ENCODE data around the gene SH2D1B.

DNA sequence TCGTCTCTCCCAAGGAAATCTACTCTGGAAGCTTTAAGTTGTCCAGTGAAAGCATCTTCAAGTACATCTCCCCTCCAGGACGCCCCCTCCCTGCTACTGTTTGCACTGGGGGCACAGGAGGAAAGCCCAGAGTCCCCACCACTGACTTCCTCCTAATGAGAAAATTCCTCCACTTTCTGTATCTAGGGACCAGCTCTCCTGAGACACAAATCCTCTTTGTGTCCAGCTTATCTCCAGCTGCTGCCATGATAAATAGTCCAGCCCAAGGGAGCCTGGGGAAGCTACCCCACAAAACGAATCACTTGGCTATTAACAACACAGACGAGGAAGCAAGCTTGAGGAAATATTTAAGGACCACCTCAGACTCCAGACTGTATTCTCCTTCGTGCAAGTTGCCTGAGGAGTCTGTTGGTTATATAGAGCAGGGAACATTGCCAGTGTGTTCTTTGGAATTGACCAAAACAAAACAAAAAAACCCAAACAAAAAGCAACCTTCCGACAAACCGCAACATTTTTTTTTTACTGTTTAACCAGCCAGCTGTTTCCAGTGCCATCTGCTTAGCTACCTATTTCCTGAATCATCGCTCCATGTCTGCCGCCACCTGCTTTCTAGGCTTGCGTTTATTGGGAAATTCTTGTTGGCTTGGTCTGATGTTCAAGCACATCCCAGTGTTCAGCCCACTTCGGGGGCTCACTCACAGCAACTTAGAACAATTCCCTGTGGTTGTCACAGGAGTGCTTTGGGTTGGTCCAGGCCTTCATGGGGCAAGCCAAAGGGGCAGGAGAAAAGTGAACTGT, 22.7 kb downstream of the SH2D1B start:
- TF ChIP-seq CREB1 (IDR thresholded peaks at IDR 0.05; ENCODE audit: low read depth): no peak
- no peak for TF ChIP-seq CTCF (IDR thresholded peaks at IDR 0.05 in 2 of 3, conservative IDR thresholded peaks at IDR 0.05 in 1 of 3; ENCODE audit: control insufficient read depth in 2 of 3, extremely low read depth in 1 of 3, insufficient read depth in 1 of 3, low read depth in 3 of 3, low read length in 3 of 3)
- no peak for TF ChIP-seq USF2 (IDR thresholded peaks at IDR 0.05; ENCODE audit: borderline replicate concordance, low read depth, low read length)
- TF ChIP-seq JUNB (IDR thresholded peaks at IDR 0.05): no peak
- no peak for TF ChIP-seq EZH2 (IDR thresholded peaks at IDR 0.05; ENCODE audit: borderline replicate concordance, control insufficient read depth, low read depth, low read length)
- TF ChIP-seq BCL11A (IDR thresholded peaks at IDR 0.05; ENCODE audit: low read depth, low read length): no peak
- TF ChIP-seq KAT2A (conservative IDR thresholded peaks at IDR 0.05; ENCODE audit: control insufficient read depth, low read depth, low read length): no peak
- no peak for TF ChIP-seq DPF2 (IDR thresholded peaks at IDR 0.05)
- no peak for TF ChIP-seq SMAD1 (IDR thresholded peaks at IDR 0.05; ENCODE audit: low read depth, partially characterized antibody)
- no peak for TF ChIP-seq ESRRA (IDR thresholded peaks at IDR 0.05; ENCODE audit: low read length)
- no peak for TF ChIP-seq NFYB (IDR thresholded peaks at IDR 0.05; ENCODE audit: insufficient read depth, low read depth, low read length)
- TF ChIP-seq POLR2A (IDR thresholded peaks at IDR 0.05; ENCODE audit: low read depth, low read length): no peak
- no peak for TF ChIP-seq E2F4 (IDR thresholded peaks at IDR 0.05; ENCODE audit: low read depth, low read length)
- TF ChIP-seq NRF1 (conservative IDR thresholded peaks at IDR 0.05; ENCODE audit: low read depth, low read length): no peak
